SK-N-DZ (cell line): Measurements from ENCODE around the gene IVD.

ENCODE experiments used
- DNase-seq: peaks from one replicate; pipeline ENCODE4 v3.0.0-alpha.2; 2015; ENCODE audit warnings: low spot score

The IVD gene

GRCh38 chr15:40413036-40413435, 7.4 kb downstream of the IVD start:
- DNase-seq = no peak

- DNase-seq = no peak
These were observed 9.2 kb downstream of the IVD start for GRCh38 chr15:40414816-40415215.

GRCh38 chr15:40415226-40415625, 9.6 kb downstream of the IVD start:
- no peak for DNase-seq

- DNase-seq = no peak
These were observed 10.5 kb downstream of the IVD start for GRCh38 chr15:40416056-40416455.

GRCh38 chr15:40418126-40418525, 12.5 kb downstream of the IVD start:
- no peak for DNase-seq

- no peak for DNase-seq
These were observed 14.6 kb downstream of the IVD start for GRCh38 chr15:40420071-40420713.

GRCh38 chr15:40420793-40421192, 15.2 kb downstream of the IVD start:
- no peak for DNase-seq

GRCh38 chr15:40421246-40422157, 15.9 kb downstream of the IVD start:
- DNase-seq = peak; percentile 72

GRCh38 chr15:40424483-40425115, 19.0 kb downstream of the IVD start:
- no peak for DNase-seq

- no peak for DNase-seq
These were observed 20.1 kb downstream of the IVD start for GRCh38 chr15:40425681-40426080.

GRCh38 chr15:40427188-40427587, 21.6 kb downstream of the IVD start:
- peak; percentile 51 for DNase-seq

GRCh38 chr15:40428185-40428584, 22.6 kb downstream of the IVD start:
- no peak for DNase-seq

GRCh38 chr15:40429068-40429710, 23.6 kb downstream of the IVD start:
- DNase-seq = no peak

GRCh38 chr15:40430271-40430805, 24.7 kb downstream of the IVD start:
- no peak for DNase-seq

GRCh38 chr15:40435023-40435709, 29.6 kb downstream of the IVD start:
- no peak for DNase-seq

- no peak for DNase-seq
These were observed 30.1 kb downstream of the IVD start for GRCh38 chr15:40435710-40436089.

- no peak for DNase-seq
These were observed 30.7 kb downstream of the IVD start for GRCh38 chr15:40436116-40436891.

GRCh38 chr15:40436892-40437751, 31.5 kb downstream of the IVD start:
- no peak for DNase-seq
